NCI-H1048 (cell line): ENCODE results near the gene CEACAM7.
"Not testable (repeated sequence)": the region's sequence is repeated elsewhere in the genome, so short reads cannot be mapped to it uniquely, and the experiment has no call there.

Experiments used
- DNase-seq: peaks from one replicate; lab custom pipeline; 2025; lab: John Stamatoyannopoulos, UW

Gene CEACAM7

GRCh38 chr19:41656756-41657155 lies 31.3 kb downstream of the CEACAM7 start:
- DNase-seq, result not testable (repeated sequence)

GRCh38 chr19:41652250-41652649 lies 35.8 kb downstream of the CEACAM7 start:
- DNase-seq, result no peak

DNA sequence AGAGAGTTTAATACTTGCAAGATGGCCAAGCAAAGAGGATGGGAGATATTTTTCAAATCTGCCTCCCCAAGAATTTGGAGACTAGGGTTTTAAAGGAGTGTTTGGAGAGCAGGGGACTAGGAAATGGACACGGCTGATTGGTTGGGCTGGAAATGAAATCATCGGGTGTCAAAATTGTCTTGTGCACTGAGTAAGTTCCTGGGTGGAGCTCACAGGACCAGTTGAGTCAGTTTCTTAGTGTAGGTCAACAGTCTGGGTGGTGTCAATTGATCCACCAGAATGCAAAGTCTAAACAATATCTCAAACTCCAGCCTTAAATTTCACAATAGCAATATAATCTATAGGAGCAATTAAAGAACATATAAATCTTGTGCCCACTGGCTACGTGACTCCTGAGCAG lies 38.2 kb downstream of the CEACAM7 start:
- DNase-seq, result no peak

GRCh38 chr19:41646589-41647204 lies 41.4 kb downstream of the CEACAM7 start:
- no peak for DNase-seq

DNA sequence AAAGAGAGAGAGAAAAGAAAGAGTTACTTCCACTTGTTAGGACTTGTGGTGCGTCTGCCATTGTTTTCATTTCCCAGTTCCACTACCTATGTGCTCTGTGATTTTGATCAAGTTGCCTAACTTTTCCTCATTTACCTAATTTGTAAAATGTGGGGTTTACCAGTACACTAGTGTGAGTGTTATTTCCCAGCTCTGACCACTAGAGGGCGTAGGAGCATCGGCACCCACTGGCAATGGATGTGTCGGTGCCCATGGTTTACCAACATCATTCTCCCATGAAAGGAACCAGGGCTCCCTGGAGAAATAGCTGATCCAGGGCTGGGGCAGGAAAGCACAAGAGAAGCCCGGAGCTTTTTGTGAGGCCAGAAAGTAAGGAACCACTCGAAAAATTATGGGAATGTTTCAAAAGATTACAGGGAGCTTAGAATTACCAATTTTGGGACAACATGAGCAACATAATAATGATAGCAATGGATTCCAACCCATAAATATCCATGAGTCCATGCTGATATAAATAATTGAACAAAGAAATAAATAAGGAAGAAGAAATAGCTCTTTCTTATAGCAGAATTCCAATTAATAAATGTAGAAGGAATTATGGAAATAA lies 46.1 kb downstream of the CEACAM7 start:
- DNase-seq, result no peak

GRCh38 chr19:41638641-41639081 lies 49.4 kb downstream of the CEACAM7 start:
- DNase-seq, result no peak

DNA sequence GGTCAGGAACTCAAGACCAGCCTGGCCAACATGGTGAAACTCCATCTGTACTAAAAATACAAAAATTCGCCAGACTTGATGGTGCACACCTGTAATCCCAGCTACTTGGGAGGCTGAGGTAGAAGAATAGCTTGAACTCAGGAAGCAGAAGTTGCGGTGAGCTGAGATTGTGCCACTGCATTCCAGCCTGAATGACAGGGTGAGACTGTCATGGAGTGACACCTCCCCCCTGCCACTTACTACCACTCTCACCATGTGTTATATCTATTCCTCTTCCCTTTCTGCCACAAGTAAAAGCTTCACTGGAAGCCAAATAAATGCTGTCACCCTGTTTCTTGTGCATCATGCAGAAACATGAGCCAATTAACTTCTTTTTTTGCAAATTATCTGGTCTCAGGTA lies 50.6 kb downstream of the CEACAM7 start:
- DNase-seq, result no peak

DNA sequence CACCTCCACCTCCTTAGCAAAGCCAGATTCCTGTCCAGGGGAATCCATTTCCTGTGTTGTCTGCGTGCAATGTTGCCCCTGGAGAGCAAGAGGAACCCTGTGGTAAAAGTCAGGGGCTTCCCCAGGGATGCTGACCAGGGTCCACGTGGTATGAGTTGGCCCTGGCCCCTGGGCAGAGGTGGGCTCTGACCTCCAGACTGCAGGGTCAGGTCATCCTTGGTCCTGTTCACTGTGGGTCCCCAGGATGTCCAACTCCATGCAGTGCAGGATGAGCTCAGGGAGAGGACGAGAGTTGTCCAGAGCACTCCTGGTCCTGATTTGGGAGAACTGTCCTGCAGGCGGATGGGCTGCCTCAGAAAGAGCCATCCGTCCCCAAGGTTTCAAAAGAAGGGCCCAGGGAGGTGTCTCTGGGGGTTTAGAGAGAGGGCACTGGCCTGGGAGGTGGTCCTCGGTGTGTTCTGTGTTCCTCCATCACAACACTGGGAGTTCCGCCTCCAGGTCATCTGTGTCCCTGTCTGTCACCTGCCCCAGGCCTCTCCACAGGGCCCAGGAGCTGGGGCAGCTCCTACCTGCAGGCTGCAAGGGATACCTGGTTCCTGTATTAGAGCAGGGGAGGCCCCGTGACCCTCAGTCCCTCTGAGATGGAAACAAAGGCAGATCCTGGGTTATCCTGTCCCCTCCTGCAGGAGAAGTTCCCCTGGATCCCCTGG lies 59.9 kb downstream of the CEACAM7 start:
- no peak for DNase-seq

- no peak for DNase-seq
Measured at GRCh38 chr19:41626877-41627276, 61.2 kb downstream of the CEACAM7 start, which contains the start of gene CEACAM4. TSS of gene CEACAM4 (minus strand) at chr19:41627074. CDS start at chr19:41626963, 111 bp downstream.

DNA sequence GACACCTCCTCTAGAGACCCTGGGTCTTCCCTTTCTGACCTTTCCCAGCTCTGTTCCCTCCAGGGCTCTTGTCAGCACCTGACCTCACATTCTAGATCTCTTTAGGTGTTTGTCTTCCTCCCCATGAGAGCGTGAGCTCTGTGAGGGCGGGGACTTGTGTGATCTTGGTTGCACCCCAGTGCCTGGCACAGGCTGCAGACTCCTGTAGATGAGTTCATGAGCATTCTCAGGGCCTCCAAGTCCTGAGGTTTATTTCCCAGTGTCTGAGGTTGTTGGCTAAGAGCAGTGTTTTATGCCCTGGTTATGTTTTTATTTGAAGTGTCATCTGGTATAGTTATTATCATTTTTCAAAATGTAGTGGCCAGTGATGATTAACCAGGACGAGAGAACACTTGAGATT lies 61.8 kb downstream of the CEACAM7 start:
- no peak for DNase-seq

DNA sequence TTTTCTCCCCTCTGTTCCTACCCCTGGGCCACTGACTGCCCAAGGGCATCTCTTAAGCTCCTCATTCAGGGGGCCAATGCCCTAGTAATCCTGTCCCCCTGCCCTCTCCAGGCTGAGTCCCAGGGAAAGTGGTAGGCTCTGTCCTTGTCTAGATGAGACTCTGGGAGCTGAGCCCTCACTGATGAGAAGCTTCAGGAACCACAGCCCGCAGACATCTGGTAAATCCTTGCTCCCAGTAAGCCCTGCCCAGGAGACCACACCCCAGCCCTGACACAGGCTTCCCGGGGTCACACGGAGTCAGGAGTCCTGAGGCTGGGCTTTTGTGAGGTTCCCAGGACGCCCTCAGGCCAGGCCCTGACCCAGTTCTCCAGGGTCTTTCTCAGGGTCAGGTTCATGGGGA lies 63.1 kb downstream of the CEACAM7 start:
- no peak for DNase-seq

GRCh38 chr19:41624515-41624914 lies 63.6 kb downstream of the CEACAM7 start:
- no peak for DNase-seq

DNA sequence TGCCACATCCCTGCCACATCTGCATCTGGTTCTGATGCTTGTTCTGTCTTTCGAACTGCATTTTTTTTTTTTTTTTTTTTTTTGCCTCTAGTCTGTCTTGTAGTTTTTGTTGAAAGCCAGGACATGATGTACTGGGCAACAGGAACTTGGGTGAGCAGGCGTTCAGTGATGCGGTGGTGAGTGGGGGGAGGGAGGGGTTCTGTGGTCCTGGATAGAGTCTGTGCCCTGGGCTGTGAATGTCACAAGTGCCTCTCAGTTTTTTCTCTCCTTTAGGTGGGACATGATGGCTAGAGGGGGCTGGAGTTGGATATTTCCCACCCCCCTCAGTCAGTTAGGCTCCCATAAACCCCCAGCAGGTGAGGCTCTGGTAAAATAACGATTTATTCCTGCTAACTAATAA lies 64.7 kb downstream of the CEACAM7 start:
- DNase-seq, result no peak
